DND-41 (cell line): ENCODE measurements around the gene OR1C1.

Experiments used
- ATAC-seq: fragments of 200-7000 bp; cut with Tn5 transposase; 3 replicates; pipeline ENCODE4 v1.9.1; 2021; ENCODE audit warnings: low read depth; ENCODE audit not compliant: insufficient read depth
- DNase-seq: peaks from one replicate; pipeline ENCODE4 v3.0.0-alpha.2; 2020
- H2AFZ ChIP-seq: 2 replicates; pipeline ENCODE4 v1.6.0; 2012; ENCODE audit warnings: low read depth, low read length
- H3K27ac ChIP-seq: 2 replicates; pipeline ENCODE4 v1.5.1; 2012; ENCODE audit warnings: low read length, inconsistent platforms
- H3K27me3 ChIP-seq: fragments of 200-600 bp; sonication (generic); 2 replicates; pipeline ENCODE4 v1.6.0; 2012; ENCODE audit warnings: low read length, mild to moderate bottlenecking, inconsistent platforms; ENCODE audit not compliant: insufficient read depth, poor library complexity
- H3K36me3 ChIP-seq: 2 replicates; pipeline ENCODE4 v1.5.1; 2012; ENCODE audit warnings: low read length, inconsistent platforms; ENCODE audit not compliant: insufficient read depth
- H3K4me1 ChIP-seq: 2 replicates; pipeline ENCODE4 v1.5.1; 2012; ENCODE audit warnings: mild to moderate bottlenecking, low read length; ENCODE audit not compliant: insufficient read depth
- H3K4me2 ChIP-seq: 2 replicates; pipeline ENCODE4 v1.6.0; 2012; ENCODE audit warnings: mild to moderate bottlenecking, moderate library complexity, low read length, inconsistent platforms; ENCODE audit not compliant: insufficient read depth
- H3K4me3 ChIP-seq, 2 experiments: fragments of 200-600 bp in 1 of 2; shearing (Covaris generic) in 1 of 2; 2 replicates each; pipeline ENCODE4 v1.5.1; 2012 to 2016; ENCODE audit warnings: inconsistent platforms in 2 of 2, low read length in 2 of 2, mild to moderate bottlenecking in 2 of 2, low read depth in 1 of 2, moderate library complexity in 1 of 2
- H3K79me2 ChIP-seq: 2 replicates; pipeline ENCODE4 v1.6.0; 2012; ENCODE audit warnings: low read length, inconsistent platforms; ENCODE audit not compliant: insufficient read depth
- H3K9ac ChIP-seq: 2 replicates; pipeline ENCODE4 v1.6.0; 2012; ENCODE audit warnings: low read depth, mild to moderate bottlenecking, inconsistent platforms, low read length, moderate library complexity
- H3K9me3 ChIP-seq: 2 replicates; pipeline ENCODE4 v1.5.1; 2012; ENCODE audit warnings: low read length, moderate library complexity, mild to moderate bottlenecking, inconsistent platforms; ENCODE audit not compliant: insufficient read depth, severe bottlenecking
- H4K20me1 ChIP-seq: 2 replicates; pipeline ENCODE4 v1.6.0; 2012; ENCODE audit warnings: low read length; ENCODE audit not compliant: insufficient read depth
- EZH2 ChIP-seq: IDR thresholded peaks from 3 replicates; pipeline ENCODE4 v1.6.1; 2012; ENCODE audit warnings: borderline replicate concordance, low read depth, mild to moderate bottlenecking, moderate library complexity, low read length, inconsistent platforms; ENCODE audit not compliant: severe bottlenecking
- TF ChIP-seq, protein P1 (sequence below): IDR thresholded peaks from 2 replicates; pipeline ENCODE4 v1.5.1; 2012; ENCODE audit warnings: borderline replicate concordance, low read length, moderate library complexity, mild to moderate bottlenecking; ENCODE audit not compliant: poor library complexity, severe bottlenecking; ENCODE audit errors: extremely low read depth

Gene OR1C1

GRCh38 chr1:247741756-247742155 is 18.6 kb downstream of the OR1C1 start:
- H3K4me3 ChIP-seq, result no peak overlapping the region
- no peaks in the 10 kb centered on the region for H4K20me1 ChIP-seq
- H3K9ac ChIP-seq, result no peak overlapping the region
- ATAC-seq, result no peak
- H3K4me2 ChIP-seq, result no peak overlapping the region
- H3K27me3 ChIP-seq, result no peaks in the 10 kb centered on the region
- H3K79me2 ChIP-seq, result no peaks in the 10 kb centered on the region
- H3K9me3 ChIP-seq, result no peaks in the 10 kb centered on the region
- no peak overlapping the region for H2AFZ ChIP-seq
- no peak overlapping the region for H3K27ac ChIP-seq
- no peak for TF ChIP-seq EZH2
- TF ChIP-seq, protein P1, sequence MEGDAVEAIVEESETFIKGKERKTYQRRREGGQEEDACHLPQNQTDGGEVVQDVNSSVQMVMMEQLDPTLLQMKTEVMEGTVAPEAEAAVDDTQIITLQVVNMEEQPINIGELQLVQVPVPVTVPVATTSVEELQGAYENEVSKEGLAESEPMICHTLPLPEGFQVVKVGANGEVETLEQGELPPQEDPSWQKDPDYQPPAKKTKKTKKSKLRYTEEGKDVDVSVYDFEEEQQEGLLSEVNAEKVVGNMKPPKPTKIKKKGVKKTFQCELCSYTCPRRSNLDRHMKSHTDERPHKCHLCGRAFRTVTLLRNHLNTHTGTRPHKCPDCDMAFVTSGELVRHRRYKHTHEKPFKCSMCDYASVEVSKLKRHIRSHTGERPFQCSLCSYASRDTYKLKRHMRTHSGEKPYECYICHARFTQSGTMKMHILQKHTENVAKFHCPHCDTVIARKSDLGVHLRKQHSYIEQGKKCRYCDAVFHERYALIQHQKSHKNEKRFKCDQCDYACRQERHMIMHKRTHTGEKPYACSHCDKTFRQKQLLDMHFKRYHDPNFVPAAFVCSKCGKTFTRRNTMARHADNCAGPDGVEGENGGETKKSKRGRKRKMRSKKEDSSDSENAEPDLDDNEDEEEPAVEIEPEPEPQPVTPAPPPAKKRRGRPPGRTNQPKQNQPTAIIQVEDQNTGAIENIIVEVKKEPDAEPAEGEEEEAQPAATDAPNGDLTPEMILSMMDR, result no peak
- H3K36me3 ChIP-seq, result no peaks in the 10 kb centered on the region
- H3K4me1 ChIP-seq, result no peaks in the 10 kb centered on the region
- DNase-seq, result no peak

DNA sequence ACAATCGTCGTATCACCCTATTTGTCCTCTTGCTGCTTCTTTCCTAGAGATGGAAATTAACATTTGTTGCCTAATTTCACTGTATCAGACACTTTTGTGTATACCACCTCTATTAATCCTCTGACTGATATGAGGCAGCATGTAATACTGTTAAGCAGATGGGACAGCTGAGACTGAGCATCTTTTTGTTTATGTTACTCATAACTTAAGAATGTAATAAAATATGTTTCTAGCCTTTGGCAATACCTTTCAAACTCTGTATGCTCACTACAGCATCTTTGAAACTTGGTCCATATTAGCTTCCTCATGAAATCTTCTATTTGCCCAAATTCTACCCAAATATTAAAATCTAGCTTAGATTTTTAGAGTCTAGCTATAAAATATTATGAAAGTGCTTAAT is 19.6 kb downstream of the OR1C1 start:
- H4K20me1 ChIP-seq, result no peaks in the 10 kb centered on the region
- H3K4me1 ChIP-seq, result no peaks in the 10 kb centered on the region
- no peaks in the 10 kb centered on the region for H3K9me3 ChIP-seq
- no peaks in the 10 kb centered on the region for H3K79me2 ChIP-seq
- ATAC-seq (no peak), DNase-seq (no peak)
- TF ChIP-seq, protein P1, result no peak
- no peak for TF ChIP-seq EZH2
- no peak overlapping the region for H3K4me3 ChIP-seq
- no peak overlapping the region for H3K27ac ChIP-seq
- no peak overlapping the region for H3K4me2 ChIP-seq
- H2AFZ ChIP-seq, result no peak overlapping the region
- H3K27me3 ChIP-seq, result no peaks in the 10 kb centered on the region
- no peak overlapping the region for H3K9ac ChIP-seq
- no peaks in the 10 kb centered on the region for H3K36me3 ChIP-seq

GRCh38 chr1:247738315-247738714 is 22.0 kb downstream of the OR1C1 start, which contains the start of gene OR14K1:
OR14K1 (plus strand) TSS chr1:247738615; CDS start chr1:247738615, 0 bp downstream.
- Histone ChIP-seq H3K27me3 (no peaks in the 10 kb centered on the region), H4K20me1 (no peaks in the 10 kb centered on the region), H3K79me2 (no peaks in the 10 kb centered on the region), H3K9ac (no peak within 1 kb of the TSS), H3K36me3 (no peaks in the 10 kb centered on the region), H3K4me1 (no peaks in the 10 kb centered on the region), H3K27ac (no peak within 1 kb of the TSS), H2AFZ (no peak within 1 kb of the TSS), H3K4me2 (no peak within 1 kb of the TSS), H3K4me3 (no peak within 1 kb of the TSS), H3K9me3 (no peaks in the 10 kb centered on the region)
- DNase-seq (no peak), ATAC-seq (no peak)
- no peak for TF ChIP-seq EZH2
- TF ChIP-seq, protein P1, result no peak

DNA sequence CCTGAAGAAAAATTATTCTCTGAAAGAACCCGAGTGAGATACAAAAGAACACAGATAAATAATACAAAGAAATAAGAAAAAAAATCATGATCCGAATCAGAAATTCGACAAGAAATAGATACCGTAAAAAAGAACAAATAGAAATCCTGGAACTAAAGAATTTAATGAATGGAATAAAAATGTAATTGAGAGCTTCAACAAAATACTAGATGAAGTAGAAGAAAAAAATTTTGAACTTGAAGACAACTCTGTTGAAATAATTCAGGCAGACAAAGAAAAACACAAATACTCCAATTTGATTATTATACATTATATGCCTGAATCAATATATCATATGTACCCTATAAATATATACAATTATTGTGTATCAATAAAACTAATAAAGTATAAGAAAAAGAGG is 39.1 kb downstream of the OR1C1 start:
- H3K9me3 ChIP-seq, result no peaks in the 10 kb centered on the region
- no peak for ATAC-seq

More for the DNA sequence above, 39.1 kb downstream of the OR1C1 start:
- Histone ChIP-seq H3K79me2 (no peaks in the 10 kb centered on the region), H3K27me3 (no peaks in the 10 kb centered on the region), H3K36me3 (no peaks in the 10 kb centered on the region), H3K27ac (no peak overlapping the region), H2AFZ (no peak overlapping the region), H4K20me1 (no peaks in the 10 kb centered on the region), H3K9ac (no peak overlapping the region), H3K4me3 (no peak overlapping the region), H3K4me2 (no peak overlapping the region), H3K4me1 (no peaks in the 10 kb centered on the region)
- DNase-seq, result no peak
- TF ChIP-seq EZH2, result no peak
- TF ChIP-seq, protein P1, result no peak
